Measurements from ENCODE around the gene PLCD3.
A peak's percentile ranks its signal among the peaks of the same experiment; 100 is the strongest.

Gene PLCD3

DNA sequence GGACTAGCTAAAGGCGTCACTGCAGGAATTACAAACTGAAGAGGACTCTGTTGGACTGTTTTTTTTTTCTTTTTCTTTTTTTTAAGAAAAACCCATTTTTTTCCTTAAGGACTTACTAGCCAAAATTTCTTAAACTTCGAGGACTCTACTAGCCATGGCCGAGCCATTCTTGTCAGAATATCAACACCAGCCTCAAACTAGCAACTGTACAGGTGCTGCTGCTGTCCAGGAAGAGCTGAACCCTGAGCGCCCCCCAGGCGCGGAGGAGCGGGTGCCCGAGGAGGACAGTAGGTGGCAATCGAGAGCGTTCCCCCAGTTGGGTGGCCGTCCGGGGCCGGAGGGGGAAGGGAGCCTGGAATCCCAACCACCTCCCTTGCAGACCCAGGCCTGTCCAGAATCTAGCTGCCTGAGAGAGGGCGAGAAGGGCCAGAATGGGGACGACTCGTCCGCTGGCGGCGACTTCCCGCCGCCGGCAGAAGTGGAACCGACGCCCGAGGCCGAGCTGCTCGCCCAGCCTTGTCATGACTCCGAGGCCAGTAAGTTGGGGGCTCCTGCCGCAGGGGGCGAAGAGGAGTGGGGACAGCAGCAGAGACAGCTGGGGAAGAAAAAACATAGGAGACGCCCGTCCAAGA, 16.8 kb upstream of the PLCD3 start:
- DNase-seq = no peak

DNA sequence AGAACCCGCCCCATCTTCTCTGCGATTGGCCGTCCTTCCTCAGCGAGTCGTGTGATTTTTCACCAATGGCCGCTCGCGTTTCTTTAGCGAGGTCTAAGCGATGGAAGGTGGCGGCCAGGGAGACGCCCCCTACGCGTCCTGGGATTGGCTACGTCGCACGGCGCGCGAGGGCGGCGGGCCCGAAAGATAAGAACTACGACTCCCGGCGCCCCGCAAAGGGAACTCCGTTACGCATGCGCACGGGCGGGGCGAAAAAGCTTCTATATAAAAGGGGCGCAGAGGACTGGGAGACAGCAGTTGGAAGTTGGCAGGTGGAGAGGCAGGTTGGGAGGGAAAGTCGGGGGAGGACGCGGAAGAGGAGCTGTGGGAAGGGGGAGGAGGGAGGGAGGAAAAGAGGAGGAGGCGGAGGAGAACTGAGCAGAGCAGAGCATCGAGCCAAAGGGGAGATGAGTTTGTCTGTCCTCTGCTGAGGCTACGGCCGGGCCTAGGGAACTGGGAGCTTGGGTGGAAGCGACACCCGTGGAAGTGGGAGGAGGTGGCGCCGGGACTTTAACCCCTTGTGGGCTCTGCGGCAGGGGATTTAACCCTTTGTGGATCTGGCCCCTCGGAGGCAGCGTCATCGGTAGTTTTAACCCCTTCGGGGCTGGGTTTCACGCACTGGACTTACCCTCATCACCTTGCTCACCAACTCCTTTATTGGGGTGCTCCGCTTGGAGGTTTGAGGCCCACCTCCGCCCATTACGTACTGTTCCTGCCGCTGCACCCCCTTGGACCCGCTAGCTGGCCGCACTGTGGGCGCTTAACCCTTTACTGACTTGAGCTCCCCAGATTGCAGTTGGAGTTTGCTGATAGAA, 16.1 kb upstream of the PLCD3 start, which contains the start of gene HEXIM1:
TSS of gene HEXIM1 (plus strand) at position 293 of the 854 bp plus-strand sequence. CDS start 716 bp downstream, outside the sequence.
- DNase-seq = peak; percentile 96

DNA sequence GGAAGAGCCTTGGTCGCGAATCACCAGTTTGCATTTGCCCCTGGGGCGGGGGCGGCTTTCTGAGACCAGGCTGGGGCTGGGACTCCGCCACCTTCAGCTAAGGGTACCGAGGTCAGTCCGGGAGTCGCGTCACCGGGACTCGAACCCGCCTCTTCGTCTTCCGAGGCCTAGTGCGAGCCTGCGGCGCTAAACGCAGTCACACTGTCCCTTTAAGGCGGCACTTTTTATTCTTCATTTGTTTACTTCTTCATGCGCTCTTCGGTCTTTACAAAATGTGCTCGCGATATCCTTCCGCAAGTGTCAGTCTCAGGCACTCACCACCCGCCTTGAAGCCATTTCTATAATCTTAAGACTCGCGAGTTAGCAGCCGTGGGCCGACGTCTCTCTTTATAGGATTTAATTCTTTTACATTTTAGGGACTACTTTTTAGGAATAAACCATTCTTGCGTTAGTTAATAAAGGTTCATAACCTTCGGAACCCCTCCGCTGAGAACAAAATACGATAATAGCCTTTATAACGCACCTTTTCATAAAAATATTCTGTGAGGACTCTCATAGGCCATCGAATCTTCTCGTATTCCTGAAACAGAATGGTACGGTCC, 15.4 kb upstream of the PLCD3 start:
- peak; percentile 90 for DNase-seq

DNA sequence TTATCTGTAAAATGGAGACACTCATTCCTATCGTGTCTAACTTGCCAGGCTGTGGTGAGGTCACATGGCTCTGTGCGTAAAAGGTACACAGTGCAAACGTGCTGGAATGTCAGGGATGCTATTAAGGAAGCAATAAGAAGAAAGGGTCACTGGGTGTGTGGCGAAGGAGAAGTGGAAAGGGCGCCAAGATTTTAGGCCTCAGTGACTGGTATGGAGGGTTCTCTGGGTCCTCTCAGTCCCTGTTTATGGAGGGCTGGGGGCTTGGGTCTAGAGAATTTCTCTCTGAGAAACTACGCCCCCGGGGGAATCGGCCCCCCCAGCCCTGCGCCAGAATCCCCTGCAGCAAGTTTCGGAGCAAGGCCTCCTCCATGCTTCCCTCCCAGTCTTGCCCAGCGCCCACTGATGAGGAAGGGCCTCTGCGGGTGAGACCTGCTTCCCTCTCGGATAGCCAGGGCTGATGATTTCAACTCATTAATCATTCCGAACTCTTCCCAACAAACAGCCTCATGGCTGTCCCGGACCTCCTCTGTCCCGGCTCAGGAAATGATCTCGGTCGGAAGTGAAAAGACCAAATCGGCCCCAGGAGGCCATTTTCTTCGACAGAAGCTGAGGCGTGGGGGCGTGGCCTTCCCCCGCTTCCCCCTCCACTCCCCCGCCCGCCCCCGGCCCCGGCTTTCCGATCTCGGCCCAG, 14.7 kb upstream of the PLCD3 start:
- no peak for DNase-seq

GRCh38 chr17:45146592-45146889, 14.2 kb upstream of the PLCD3 start:
- no peak for DNase-seq

DNA sequence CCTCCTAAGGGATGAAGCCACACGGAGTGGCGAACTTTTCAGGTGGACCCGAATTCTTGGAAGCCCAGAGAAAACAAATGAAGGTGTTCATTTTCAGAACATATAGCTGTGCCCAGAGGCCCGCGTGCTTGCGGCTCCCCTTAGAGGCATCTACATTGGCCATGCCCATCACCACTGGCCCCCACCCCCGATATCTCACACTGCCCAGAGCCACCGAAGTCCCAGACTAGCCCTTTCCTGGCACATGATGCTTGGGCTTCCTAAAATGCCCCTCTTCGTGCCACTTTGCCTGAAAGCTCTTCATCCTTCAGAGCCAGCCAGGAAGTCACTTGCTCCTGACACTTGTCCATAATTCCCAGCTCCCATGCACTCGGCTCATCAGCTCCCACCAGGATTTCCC, 13.9 kb upstream of the PLCD3 start:
- DNase-seq = no peak

DNA sequence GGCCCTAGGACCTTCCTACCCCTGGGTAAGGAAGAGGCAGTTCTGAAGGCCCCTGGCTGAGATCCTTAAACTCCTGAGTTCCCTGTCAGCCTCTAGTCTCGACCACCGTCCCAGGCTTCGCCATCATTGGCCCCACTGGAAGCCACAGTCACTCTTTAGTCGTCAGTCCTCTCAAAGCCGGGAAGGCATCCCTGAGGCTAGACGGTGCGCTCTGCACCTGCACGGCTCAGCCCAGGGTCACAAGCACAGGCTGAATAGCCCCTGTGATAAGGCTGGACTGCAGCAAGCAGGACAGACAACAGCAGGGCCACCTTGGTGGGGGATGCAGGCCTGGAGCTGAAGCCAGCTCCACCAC, 12.7 kb upstream of the PLCD3 start:
- no peak for DNase-seq

DNA sequence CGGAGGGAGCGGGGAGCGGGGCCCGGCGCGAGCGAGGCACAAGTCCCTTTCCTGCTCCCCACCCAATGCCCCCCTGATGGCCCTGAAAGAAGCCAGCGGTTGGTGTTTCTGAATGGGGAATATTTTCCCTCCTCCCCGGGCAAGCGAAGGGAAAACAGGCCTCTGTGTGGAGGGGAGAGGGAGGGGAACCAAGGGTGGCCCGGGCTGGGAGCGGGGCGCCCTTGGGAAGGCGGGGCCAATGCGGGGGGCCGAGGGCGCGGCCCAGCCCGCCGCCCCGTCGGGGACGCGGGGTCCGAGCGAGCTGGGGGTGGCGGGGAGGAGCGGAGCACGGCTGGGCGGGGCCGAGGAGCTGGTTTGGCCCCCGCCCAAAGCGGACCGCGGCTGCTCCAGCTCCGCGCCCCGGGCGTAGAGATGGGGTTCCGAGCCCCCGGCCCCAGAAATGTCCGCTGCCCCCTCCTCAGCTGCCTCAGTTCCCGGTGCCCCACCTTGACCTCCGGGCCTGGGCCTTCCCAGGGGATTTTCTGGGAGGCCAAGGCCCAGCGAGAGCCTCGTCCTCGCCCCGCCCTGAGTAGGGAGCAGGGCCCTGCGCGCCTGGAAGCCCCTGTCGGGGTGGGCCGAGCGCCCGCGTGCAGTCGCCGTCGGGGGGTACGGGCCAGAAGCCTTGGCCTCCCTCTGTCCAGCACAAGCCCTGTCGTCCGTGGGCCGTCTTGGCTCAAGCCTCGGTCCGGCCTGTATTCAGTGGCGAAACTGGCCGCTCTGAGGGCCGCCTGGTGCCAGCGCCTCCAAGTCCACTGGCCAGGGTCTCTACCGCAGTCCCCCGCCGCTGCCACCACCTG, 12.1 kb upstream of the PLCD3 start:
- no peak for DNase-seq

GRCh38 chr17:45143767-45144198, 11.5 kb upstream of the PLCD3 start:
- DNase-seq = no peak

DNA sequence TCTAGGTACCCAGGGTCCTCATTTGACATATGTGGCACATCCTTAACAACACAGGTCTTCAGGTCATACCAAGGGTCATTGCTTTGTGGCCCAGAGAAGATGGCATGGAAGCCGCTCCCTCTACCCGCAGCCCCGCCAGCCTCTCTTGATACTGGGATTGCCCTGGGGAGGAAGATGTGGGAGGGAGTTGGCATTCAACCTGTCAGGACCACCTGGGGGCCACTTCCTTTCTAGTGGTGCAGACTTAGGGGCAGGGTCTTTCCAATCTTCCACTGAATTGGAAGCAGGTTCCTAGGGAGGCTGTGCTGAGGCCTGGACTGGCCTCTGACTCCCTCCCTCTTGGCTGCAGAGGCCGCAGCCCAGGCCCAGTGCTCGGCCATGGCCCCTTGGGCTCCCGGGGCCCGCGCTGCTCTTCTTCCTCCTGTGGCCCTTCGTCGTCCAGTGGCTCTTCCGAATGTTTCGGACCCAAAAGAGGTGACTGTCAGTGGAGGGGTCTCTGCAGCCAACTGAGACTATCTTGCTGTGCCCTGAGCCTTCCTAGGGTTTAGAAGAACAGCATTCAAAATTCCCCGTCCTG, 10.9 kb upstream of the PLCD3 start:
- no peak for DNase-seq

- no peak for DNase-seq
Measured at GRCh38 chr17:45139533-45139920, 7.2 kb upstream of the PLCD3 start.

- DNase-seq = no peak
Measured at GRCh38 chr17:45138911-45139532, 6.7 kb upstream of the PLCD3 start.

DNA sequence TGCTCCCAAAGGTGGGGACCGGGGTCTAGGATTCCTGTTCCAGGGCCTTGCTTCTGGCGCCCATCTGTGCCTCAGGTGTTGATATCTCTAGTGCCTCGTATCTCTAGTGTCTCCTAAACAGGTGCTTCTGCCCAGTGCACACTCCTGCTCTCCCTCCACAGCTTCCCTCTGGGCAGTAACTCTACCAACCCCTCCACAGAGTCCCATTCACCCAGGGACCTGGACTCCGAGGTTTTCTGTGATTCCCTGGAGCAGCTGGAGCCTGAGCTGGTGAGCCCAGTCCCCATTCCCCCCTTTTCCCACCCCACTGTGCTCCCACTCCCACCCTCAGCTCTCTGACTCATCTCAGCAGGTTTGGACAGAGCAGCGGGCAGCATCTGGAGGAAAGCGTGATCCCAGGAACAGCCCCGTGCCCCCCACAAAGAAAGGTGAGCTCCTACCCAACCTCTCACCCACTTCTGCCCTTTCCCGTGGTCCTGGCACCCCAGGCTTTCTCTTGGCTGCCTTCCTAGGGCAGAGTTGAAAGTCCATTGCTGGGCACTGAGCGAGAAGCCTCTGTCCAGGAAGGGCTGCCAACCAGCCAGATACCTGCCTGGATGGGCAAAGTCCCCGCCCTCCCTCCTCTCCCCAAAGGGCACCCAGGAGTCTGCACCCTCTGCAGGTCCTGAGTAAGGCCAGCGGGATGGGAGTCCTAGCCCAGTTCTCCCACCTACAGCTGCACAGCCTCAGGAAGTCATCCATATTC, 5.4 kb upstream of the PLCD3 start:
- DNase-seq = no peak

GRCh38 chr17:45136846-45137560, 4.7 kb upstream of the PLCD3 start:
- DNase-seq = no peak

- no peak for DNase-seq
Measured at GRCh38 chr17:45135978-45136791, 3.9 kb upstream of the PLCD3 start.

- peak; percentile 96 for DNase-seq
Measured at GRCh38 chr17:45135192-45135977, 3.1 kb upstream of the PLCD3 start, which contains the start of gene ACBD4. Gene ACBD4, plus strand, starts transcription at chr17:45135687. Its CDS starts 458 bp downstream, at chr17:45136145.

GRCh38 chr17:45132572-45133463, 503 bp upstream of the PLCD3 start:
- no peak for DNase-seq

Measured in SIG-M5 (cell line).